Natural killer cell (primary cell): Measurements from ENCODE around the gene MET. TPM values are rescaled to one million over a fixed set of nuclear protein-coding genes. Genes with fewer than 3 reads are reported as not detected.

Experiments
- ATAC-seq, 3 donors: fragments of 150-1000 bp in 2 of 3; fragments of 200-7000 bp in 1 of 3; cut with Tn5 transposase; 1 replicate in 1 of 3; 2 replicates in 2 of 3; pipeline ENCODE4 v1.10.0; 2021; ENCODE audit warnings: mild to moderate bottlenecking in 2 of 3, moderate library complexity in 2 of 3
- DNase-seq, 2 donors: peaks; one replicate each; pipeline versions ENCODE4 v3.0.0 to v3.0.0-alpha.2; 2013 to 2021; ENCODE audit warnings: mixed read lengths in 1 of 2
- H3K27ac ChIP-seq: one replicate; pipeline ENCODE4 v1.5.1; 2013; ENCODE audit warnings: mild to moderate bottlenecking, low read length
- H3K27me3 ChIP-seq: one replicate; pipeline ENCODE4 v1.6.1; 2013; ENCODE audit warnings: low read length; ENCODE audit not compliant: control insufficient read depth, insufficient read depth
- H3K36me3 ChIP-seq: one replicate; pipeline ENCODE4 v1.6.1; 2013; ENCODE audit warnings: low read length; ENCODE audit not compliant: control insufficient read depth, insufficient read depth
- H3K4me1 ChIP-seq: one replicate; pipeline ENCODE4 v1.6.1; 2013; ENCODE audit warnings: low read length; ENCODE audit not compliant: control insufficient read depth, insufficient read depth
- H3K4me3 ChIP-seq: one replicate; pipeline ENCODE4 v1.5.1; 2013; ENCODE audit warnings: low read length
- H3K9me3 ChIP-seq: one replicate; pipeline ENCODE4 v1.6.1; 2013; ENCODE audit warnings: low read length; ENCODE audit not compliant: control insufficient read depth, insufficient read depth
- H3K27ac Mint-ChIP-seq, 2 donors: one replicate each; pipeline ENCODE4 v1.8.0; 2022; ENCODE audit warnings: mild to moderate bottlenecking in 2 of 2, mixed read lengths in 2 of 2, moderate library complexity in 1 of 2
- H3K27me3 Mint-ChIP-seq, 2 donors: one replicate each; pipeline ENCODE4 v1.8.0; 2022; ENCODE audit warnings: low read depth in 2 of 2, mixed read lengths in 2 of 2
- H3K36me3 Mint-ChIP-seq: one replicate; pipeline ENCODE4 v1.8.0; 2022; ENCODE audit warnings: mixed read lengths
- H3K4me1 Mint-ChIP-seq, 2 donors: one replicate each; pipeline ENCODE4 v1.8.0; 2022; ENCODE audit warnings: mixed read lengths in 2 of 2
- H3K4me3 Mint-ChIP-seq: one replicate; pipeline ENCODE4 v1.8.0; 2022; ENCODE audit warnings: mild to moderate bottlenecking, moderate library complexity, mixed read lengths
- H3K9me3 Mint-ChIP-seq, 2 donors: one replicate each; pipeline ENCODE4 v1.8.0; 2022; ENCODE audit warnings: mixed read lengths in 2 of 2
- CTCF ChIP-seq: fragments of 200-600 bp; IDR thresholded peaks from one replicate; pipeline ENCODE4 v1.8.0; 2022; ENCODE audit warnings: antibody characterized with exemption
- WGBS: methylation state at CpG from one replicate; pipeline ENCODE4 v1.1.7; 2013; ENCODE audit warnings: missing lambda C conversion rate; ENCODE audit not compliant: insufficient coverage; 5-methylcytosine and 5-hydroxymethylcytosine counted together
- intact Hi-C: fragments of 100-400 bp; cut with micrococcal nuclease; formaldehyde crosslinking; loops from one replicate; pipeline ENCODE4 v1.14.2; 2022
- total RNA-seq, 4 donors: library from RNA; stranded (reverse); fragments of 120-200 nt in 1 of 4; gene quantifications; one replicate each; pipeline versions ENCODE4 v1.2.3 to v1.2.4, GENCODE V29; 2013 to 2022

Gene MET
- total RNA-seq, 3 donors from 2014 or later (not counting 1 experiment from before 2014, with no cell fraction given): 0.16 TPM; not detected in 2

DNA sequence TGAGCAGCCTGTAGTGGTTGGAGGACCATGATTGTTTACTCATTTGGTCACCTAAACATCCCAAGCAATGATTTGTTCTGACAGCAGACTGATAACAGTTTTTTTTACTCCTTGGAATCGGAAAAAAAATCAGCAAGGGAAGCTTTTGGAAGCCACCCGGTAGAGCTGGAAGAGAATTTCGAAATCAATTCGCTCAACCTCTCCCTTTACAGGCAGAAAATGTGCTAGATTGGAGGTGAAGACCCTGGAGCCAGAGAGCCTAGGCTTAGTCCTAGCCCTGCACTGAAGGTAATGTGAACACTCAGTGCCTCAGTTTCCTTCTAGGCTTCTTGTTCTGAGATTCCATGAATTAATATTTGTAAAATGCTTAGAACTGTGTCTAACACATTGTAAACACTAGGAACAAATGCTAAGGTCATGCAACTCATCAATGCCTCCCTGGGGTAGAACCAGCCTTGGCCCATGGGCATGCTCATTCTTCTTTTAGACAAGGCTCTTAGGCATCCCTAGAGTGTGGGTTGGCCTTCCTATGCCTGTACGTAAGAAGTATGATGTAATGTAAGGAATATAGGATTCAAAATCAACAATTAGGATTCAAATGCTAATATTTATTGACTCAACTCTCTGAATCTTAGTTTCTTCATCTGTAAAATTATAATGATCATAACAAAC is 52.7 kb downstream of the MET start:
- Mint-ChIP-seq H3K4me1 (no peaks in the 10 kb centered on the region), H3K27me3 (no peaks in the 10 kb centered on the region)
- WGBS: 95% methylated on average over 5 of the region's 5 CpGs

GRCh38 chr7:116726149-116726548 is 54.2 kb downstream of the MET start:
- Mint-ChIP-seq H3K36me3 (no peaks in the 10 kb centered on the region), H3K27ac (no peak overlapping the region), H3K4me3 (no peak overlapping the region)

More for the DNA sequence above, 52.7 kb downstream of the MET start:
- Histone ChIP-seq H3K9me3 (no peaks in the 10 kb centered on the region), H3K36me3 (no peaks in the 10 kb centered on the region), H3K27me3 (no peaks in the 10 kb centered on the region), H3K27ac (no peak overlapping the region), H3K4me3 (no peak overlapping the region), H3K4me1 (no peaks in the 10 kb centered on the region)
- no peaks in the 10 kb centered on the region for H3K36me3 Mint-ChIP-seq
- H3K27ac Mint-ChIP-seq: no peak overlapping the region
- TF ChIP-seq CTCF: no peak
- intact Hi-C loops: no loop called here
- DNase-seq: no peak
- no peak overlapping the region for H3K4me3 Mint-ChIP-seq
- ATAC-seq: no peak
- no peaks in the 10 kb centered on the region for H3K9me3 Mint-ChIP-seq

DNA sequence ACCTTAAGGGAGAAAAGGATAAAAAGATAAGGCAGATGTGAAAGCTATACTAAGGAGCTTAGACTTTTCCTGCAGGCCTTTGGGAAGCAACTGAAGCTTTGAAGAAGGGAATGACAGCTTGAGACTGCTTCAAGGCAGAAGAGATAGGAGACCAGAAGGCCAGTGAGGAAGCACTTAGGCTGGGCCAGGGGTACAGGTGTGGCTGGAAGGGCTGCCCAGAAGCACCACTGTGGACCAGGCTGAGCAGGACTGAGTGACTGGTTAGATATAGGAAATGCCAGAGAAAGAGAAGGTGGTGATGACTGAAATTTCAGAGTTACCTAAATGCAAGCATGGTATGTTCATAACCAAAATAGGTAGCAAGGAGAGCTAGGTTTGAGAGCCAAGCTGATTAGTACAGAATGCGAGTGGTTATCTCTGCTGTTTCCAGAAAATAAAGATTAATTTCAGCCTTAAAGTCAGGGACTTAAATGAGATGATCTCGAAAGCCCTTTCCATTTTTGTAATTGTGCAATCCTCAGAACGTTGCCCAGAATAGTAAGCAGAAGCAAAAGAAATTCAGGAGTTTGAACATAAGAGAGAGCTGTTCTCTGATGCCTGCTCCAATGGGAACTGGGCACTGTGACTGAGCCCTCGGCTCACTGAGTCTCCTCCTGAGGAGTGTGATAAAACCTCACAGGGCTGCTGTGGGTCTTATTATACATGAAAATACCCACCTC is 54.9 kb downstream of the MET start:
- no peak overlapping the region for H3K27ac Mint-ChIP-seq
- WGBS: 84% methylated on average over 4 of the region's 4 CpGs
- H3K4me1 Mint-ChIP-seq: no peaks in the 10 kb centered on the region
- no peaks in the 10 kb centered on the region for H3K36me3 Mint-ChIP-seq
- intact Hi-C loops: no loop called here
- no peak for TF ChIP-seq CTCF
- no peak for ATAC-seq
- H3K4me3 Mint-ChIP-seq: no peak overlapping the region
- Histone ChIP-seq H3K4me3 (no peak overlapping the region), H3K9me3 (no peaks in the 10 kb centered on the region), H3K4me1 (no peaks in the 10 kb centered on the region), H3K27me3 (no peaks in the 10 kb centered on the region), H3K36me3 (no peaks in the 10 kb centered on the region), H3K27ac (no peak overlapping the region)
- no peak for DNase-seq
- H3K9me3 Mint-ChIP-seq: no peaks in the 10 kb centered on the region
- peaks cover 0 to 13% of the 10 kb centered on the region in 2 donors for H3K27me3 Mint-ChIP-seq

More at GRCh38 chr7:116726149-116726548, 54.2 kb downstream of the MET start:
- no peaks in the 10 kb centered on the region for H3K27me3 ChIP-seq
- TF ChIP-seq CTCF: no peak
- no peak overlapping the region for H3K27ac ChIP-seq
- ATAC-seq (no peak), DNase-seq (no peak)
- no peaks in the 10 kb centered on the region for H3K9me3 ChIP-seq
- no peak overlapping the region for H3K4me3 ChIP-seq
- H3K36me3 ChIP-seq: no peaks in the 10 kb centered on the region
- WGBS: 100% methylated on average over 3 of the region's 3 CpGs
- H3K4me1 Mint-ChIP-seq: no peaks in the 10 kb centered on the region
- H3K4me1 ChIP-seq: no peaks in the 10 kb centered on the region
- intact Hi-C loops: no loop called here
- H3K27me3 Mint-ChIP-seq: peaks cover 0 to 9% of the 10 kb centered on the region in 2 donors
- H3K9me3 Mint-ChIP-seq: no peaks in the 10 kb centered on the region
